GM12878 (cell line): ENCODE measurements around the gene GRIPAP1. TPM values are rescaled to one million over a fixed set of nuclear protein-coding genes. Genes with fewer than 3 reads are reported as not detected.

Experiments used
- ATAC-seq: fragments of 200-7000 bp; cut with Tn5 transposase; 3 replicates; pipeline ENCODE4 v1.9.1; 2020; ENCODE audit warnings: mild to moderate bottlenecking, moderate library complexity
- BruUV-seq: library from RNA; stranded (reverse); fragments of 400-500 nt; replicated peaks from 2 replicates; lab custom pipeline; 2021; lab: Mats Ljungman, UMichigan
- CTCF ChIA-PET: fragments of 300-600 bp; sonication (Branson Sonifier 250); formaldehyde crosslinking; extraction: SDS; loops from one replicate; lab custom pipeline; 2021; ENCODE audit warnings: inconsistent platforms; lab: Yijun Ruan, JAX
- POLR2A ChIA-PET: fragments of 350-600 bp; formaldehyde crosslinking; extraction: SDS; loops from one replicate; lab custom pipeline; 2021; ENCODE audit warnings: inconsistent platforms; lab: Charles Lee
- RAD21 ChIA-PET: fragments of 300-600 bp; sonication (Branson Sonifier 250); formaldehyde crosslinking; loops from one replicate; lab custom pipeline; 2023; ENCODE audit warnings: antibody characterized with exemption; ENCODE audit not compliant: unreplicated experiment; lab: Charles Lee
- SMC1A ChIA-PET: fragments of 300-600 bp; sonication (Branson Sonifier 250); formaldehyde crosslinking; loops from one replicate; lab custom pipeline; 2023; ENCODE audit not compliant: unreplicated experiment, uncharacterized antibody; lab: Charles Lee
- DNase-seq: peaks from one replicate; pipeline ENCODE4 v3.0.0-alpha.2; 2011; ENCODE audit warnings: low read depth, low spot score
- FAIRE-seq: peaks from 3 replicates; lab custom pipeline; 2011; peaks lifted over from hg19 to GRCh38; lab: Jason Lieb, UNC
- H2AFZ ChIP-seq: 2 replicates; pipeline ENCODE4 v1.6.0; 2011; ENCODE audit warnings: low read depth, low read length, control low read depth; ENCODE audit not compliant: control insufficient read depth
- H3K27ac ChIP-seq: 2 replicates; pipeline ENCODE4 v1.5.1; 2011; ENCODE audit warnings: control low read depth; ENCODE audit not compliant: control insufficient read depth, insufficient read depth
- H3K27me3 ChIP-seq, 2 experiments: replicated peaks in 1 of 2; 2 replicates each; pipeline versions ENCODE4 v1.6.0 to v1.6.1; 2011; ENCODE audit warnings: low read length in 1 of 2; ENCODE audit not compliant: control insufficient read depth in 2 of 2, insufficient read depth in 2 of 2
- H3K36me3 ChIP-seq, 2 experiments: 2 replicates each; pipeline ENCODE4 v1.5.1; 2011; ENCODE audit warnings: low read length in 1 of 2; ENCODE audit not compliant: control insufficient read depth in 2 of 2, insufficient read depth in 2 of 2
- H3K4me1 ChIP-seq: 2 replicates; pipeline ENCODE4 v1.6.1; 2011; ENCODE audit warnings: mild to moderate bottlenecking, low read length, moderate library complexity, mixed read lengths; ENCODE audit not compliant: control insufficient read depth, insufficient read depth
- H3K4me2 ChIP-seq: 2 replicates; pipeline ENCODE4 v1.6.0; 2011; ENCODE audit warnings: control low read depth; ENCODE audit not compliant: control insufficient read depth, insufficient read depth
- H3K4me3 ChIP-seq: fragments of 200-600 bp; sonication (generic); 2 replicates; pipeline ENCODE4 v1.5.1; 2016
- H3K79me2 ChIP-seq: 2 replicates; pipeline ENCODE4 v1.6.0; 2011; ENCODE audit warnings: low read length; ENCODE audit not compliant: control insufficient read depth, insufficient read depth
- H3K9ac ChIP-seq: 2 replicates; pipeline ENCODE4 v1.8.0; 2011; ENCODE audit warnings: low read length, control low read depth, mixed read lengths; ENCODE audit not compliant: control insufficient read depth, insufficient read depth
- H3K9me3 ChIP-seq: replicated peaks from 3 replicates; pipeline ENCODE4 v1.5.1; 2011; ENCODE audit warnings: mild to moderate bottlenecking, low read length; ENCODE audit not compliant: control insufficient read depth, insufficient read depth
- H4K20me1 ChIP-seq: 2 replicates; pipeline ENCODE4 v1.6.0; 2011; ENCODE audit not compliant: control insufficient read depth, insufficient read depth
- CREM ChIP-seq: IDR thresholded peaks from 2 replicates; pipeline ENCODE4 v1.6.1; 2014; ENCODE audit warnings: antibody characterized with exemption, low read depth
- IKZF2 ChIP-seq, 2 experiments: fragments of 450-650 bp; IDR thresholded peaks; 2 replicates each; pipeline ENCODE4 v1.6.1; 2017; ENCODE audit warnings: mild to moderate bottlenecking in 2 of 2, moderate library complexity in 2 of 2
- JUNB ChIP-seq: IDR thresholded peaks from 2 replicates; pipeline ENCODE4 v1.6.1; 2016; ENCODE audit warnings: antibody characterized with exemption, mild to moderate bottlenecking
- MEF2B ChIP-seq: fragments of 450-650 bp; IDR thresholded peaks from 2 replicates; pipeline ENCODE4 v1.6.1; 2018; ENCODE audit warnings: mild to moderate bottlenecking, moderate library complexity; ENCODE audit not compliant: partially characterized antibody, poor library complexity, severe bottlenecking
- MXI1 ChIP-seq: fragments of 150-350 bp; IDR thresholded peaks from 2 replicates; pipeline ENCODE4 v1.6.1; 2011; ENCODE audit warnings: low read depth, mild to moderate bottlenecking, inconsistent platforms, low read length, improper control_type of control experiment
- NBN ChIP-seq: fragments of 450-650 bp; IDR thresholded peaks from 2 replicates; pipeline ENCODE4 v1.6.1; 2016
- RFX5 ChIP-seq: IDR thresholded peaks from 2 replicates; pipeline ENCODE4 v1.6.1; 2011; ENCODE audit warnings: low read depth, low read length, improper control_type of control experiment
- SMC3 ChIP-seq: IDR thresholded peaks from 2 replicates; pipeline ENCODE4 v1.6.1; 2011; ENCODE audit warnings: low read length, improper control_type of control experiment, borderline replicate concordance
- SPI1 ChIP-seq: IDR thresholded peaks from 2 replicates; pipeline ENCODE4 v1.6.1; 2011; ENCODE audit warnings: low read depth, mild to moderate bottlenecking, low read length, moderate library complexity, borderline replicate concordance; ENCODE audit not compliant: insufficient read depth
- ZNF24 ChIP-seq: fragments of 450-650 bp; IDR thresholded peaks from 2 replicates; pipeline ENCODE4 v1.6.1; 2017; ENCODE audit warnings: antibody characterized with exemption, mild to moderate bottlenecking
- WGBS: methylation state at CpG from one replicate; pipeline ENCODE4 v1.1.6; 2016; ENCODE audit warnings: low lambda C conversion rate; ENCODE audit not compliant: insufficient replicate concordance, insufficient coverage; ENCODE audit errors: missing lambda C conversion rate; 5-methylcytosine and 5-hydroxymethylcytosine counted together
- in situ Hi-C: fragments of 300-500 bp; cut with MboI; formaldehyde crosslinking; loops from 9 replicates; pipeline ENCODE4 v1.14.3; 2018; ENCODE audit warnings: mixed read lengths
- intact Hi-C: fragments of 100-400 bp; cut with micrococcal nuclease; formaldehyde crosslinking; loops from one replicate; pipeline ENCODE4 v1.14.2; 2022; ENCODE audit not compliant: unreplicated experiment
- polyA plus RNA-seq, 11 experiments: library from polyadenylated mRNA; depleted of rRNA in 4 of 11; unstranded in 6 of 11; stranded (reverse) in 5 of 11; fragments of >200 nt; fragmentation: Nextera tagmentation in 4 of 11; fragmentation: Illumina TruSeq in 1 of 11; extraction: Ambion mirVana in 4 of 11; extraction: Trizol in 1 of 11; gene quantifications; 1 replicate in 1 of 11; 2 replicates in 10 of 11; pipeline versions ENCODE4 v1.2.1 to v1.2.3, GENCODE V29; 2011 to 2016; ENCODE audit warnings: inconsistent platforms in 2 of 11, missing spikeins in 2 of 11, low read depth in 1 of 11
- total RNA-seq, 4 experiments: library from RNA; depleted of rRNA in 3 of 4; stranded (reverse); fragments of >200 nt in 3 of 4; fragmentation: Illumina TruSeq in 1 of 4; extraction: Trizol in 1 of 4; gene quantifications; 2 replicates each; pipeline versions ENCODE4 v1.2.1 to v1.2.3, GENCODE V29; 2013 to 2021

The GRIPAP1 gene
- total and polyA plus RNA-seq, 10 of the 15 experiments (the other 5 are each of a cell fraction or from before 2014, with no cell fraction given), result 4.2 to 44.7 (median 25.8) TPM

- TF ChIP-seq NBN (no peak), MEF2B (peak; percentile 62), CREM (peak; percentile 27; the same call in 1 of the 2 replicates), JUNB (peak; percentile 29; the same call in 1 of the 2 replicates), MXI1 (peak; percentile 21; the same call in 1 of the 2 replicates), SMC3 (peak; percentile 13; the same call in 1 of the 2 replicates), ZNF24 (0 out of 2 replicates have a peak, but pooled peaks have one; percentile 5)
Observed at GRCh38 chrX:48933757-48934156, 68.3 kb downstream of the GRIPAP1 start (continued).

GRCh38 chrX:48927736-48928382, 74.2 kb downstream of the GRIPAP1 start:
- CTCF ChIA-PET, result interaction anchor here (0.9 to 1.9 kb wide), 3 partner anchors 9 to 15 kb away, joined by 3 to 8 read pairs (median 4); no protein-coding TSS in a partner anchor
- H3K4me3 ChIP-seq, result no peak overlapping the region

More at GRCh38 chrX:48927736-48928382, 74.2 kb downstream of the GRIPAP1 start:
- ChIA-PET RAD21 (interaction anchor here (1.3 kb wide), 1 partner anchor 9 kb away, joined by 3 read pairs; no protein-coding TSS in a partner anchor), SMC1A (interaction anchor here (1.5 to 1.6 kb wide), 2 partner anchors 12 kb away, joined by 3 to 4 read pairs; no protein-coding TSS in a partner anchor), POLR2A (interaction anchor here (2.0 kb wide), 1 partner anchor 10 kb away, joined by 13 read pairs; no protein-coding TSS in a partner anchor)
- H3K4me2 ChIP-seq, result no peak overlapping the region
- ATAC-seq (no peak), DNase-seq (no peak), FAIRE-seq (no peak)
- no peaks in the 10 kb centered on the region for H3K79me2 ChIP-seq
- H3K27me3 ChIP-seq, result no peaks in the 10 kb centered on the region
- 0% methylated on average over 2 of the region's 2 CpGs for WGBS
- H4K20me1 ChIP-seq, result no peaks in the 10 kb centered on the region
- H3K36me3 ChIP-seq, result peaks cover 2 to 5% of the 10 kb centered on the region in 2 experiments; a peak in 3 of 4 replicates
- intact Hi-C loops, result no loop called here
- TF ChIP-seq SPI1 (peak; percentile 50; the same call in 1 of the 2 replicates), IKZF2 (IDR thresholded peaks at IDR 0.05) (peak; percentile 36 to 57; a peak in 3 of 4 replicates), RFX5 (no peak)
- no peak overlapping the region for H2AFZ ChIP-seq
- H3K4me1 ChIP-seq, result 0 out of 2 replicates have a peak, but pooled peaks cover 5% of the 10 kb centered on the region
- BruUV-seq, result no TSS peak
- H3K9ac ChIP-seq, result no peak overlapping the region
- H3K9me3 ChIP-seq, result no peaks in the 10 kb centered on the region
- in situ Hi-C loops, result loop anchor here (25.0 kb wide), 1 partner anchor 1716 kb away; the partner anchor contains the start of gene CDK16
- H3K27ac ChIP-seq, result no peak overlapping the region
